CD4-positive, alpha-beta T cell treated with Interleukin-4 for 1 hour (primary cell): ENCODE measurements around the gene HOXC10.

Experiments used
- DNase-seq, 2 donors: peaks; one replicate each; pipeline ENCODE4 v3.0.0-alpha.2; 2020 to 2022

The HOXC10 gene

DNA sequence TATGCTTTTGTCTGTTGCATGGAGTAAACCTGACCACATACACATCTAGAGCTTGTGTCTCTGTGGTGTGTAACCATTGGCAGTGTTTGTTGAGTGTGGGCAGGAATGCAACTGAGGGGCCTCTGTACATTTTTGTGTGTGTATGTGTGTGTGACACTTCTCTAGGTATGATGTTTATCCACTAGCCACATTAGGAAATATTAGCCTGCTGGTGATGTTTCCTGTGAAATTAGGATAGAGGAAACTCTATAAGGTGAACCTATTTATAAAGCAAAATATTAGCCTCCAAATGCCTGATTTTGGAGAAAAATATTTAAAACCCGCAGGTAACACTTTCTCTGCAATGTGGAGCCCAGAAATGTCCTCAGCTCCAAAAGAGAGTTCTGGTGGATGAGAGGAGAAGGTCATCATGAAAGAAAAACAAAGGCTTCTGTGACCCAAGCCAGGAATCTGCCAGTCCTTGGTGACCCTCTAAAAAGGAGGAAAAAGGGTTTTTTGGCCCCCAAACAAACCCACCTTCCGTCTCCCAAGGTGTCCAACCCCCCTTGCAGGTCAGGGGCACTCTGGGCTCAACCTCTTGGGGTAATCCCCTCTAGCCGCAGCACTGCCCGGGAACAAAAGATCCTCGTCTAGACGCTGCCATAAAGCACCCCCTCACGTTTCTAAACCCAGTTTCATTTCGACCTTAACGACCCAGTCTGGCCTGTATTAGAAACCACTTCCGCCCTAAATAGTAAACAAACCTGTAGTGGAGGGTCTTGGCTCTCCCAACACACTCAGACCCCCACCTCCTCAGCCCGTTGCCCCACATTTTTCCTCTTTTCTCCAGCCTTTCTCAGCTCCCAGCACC lies 7.1 kb upstream of the HOXC10 start:
- DNase-seq: no peak

DNA sequence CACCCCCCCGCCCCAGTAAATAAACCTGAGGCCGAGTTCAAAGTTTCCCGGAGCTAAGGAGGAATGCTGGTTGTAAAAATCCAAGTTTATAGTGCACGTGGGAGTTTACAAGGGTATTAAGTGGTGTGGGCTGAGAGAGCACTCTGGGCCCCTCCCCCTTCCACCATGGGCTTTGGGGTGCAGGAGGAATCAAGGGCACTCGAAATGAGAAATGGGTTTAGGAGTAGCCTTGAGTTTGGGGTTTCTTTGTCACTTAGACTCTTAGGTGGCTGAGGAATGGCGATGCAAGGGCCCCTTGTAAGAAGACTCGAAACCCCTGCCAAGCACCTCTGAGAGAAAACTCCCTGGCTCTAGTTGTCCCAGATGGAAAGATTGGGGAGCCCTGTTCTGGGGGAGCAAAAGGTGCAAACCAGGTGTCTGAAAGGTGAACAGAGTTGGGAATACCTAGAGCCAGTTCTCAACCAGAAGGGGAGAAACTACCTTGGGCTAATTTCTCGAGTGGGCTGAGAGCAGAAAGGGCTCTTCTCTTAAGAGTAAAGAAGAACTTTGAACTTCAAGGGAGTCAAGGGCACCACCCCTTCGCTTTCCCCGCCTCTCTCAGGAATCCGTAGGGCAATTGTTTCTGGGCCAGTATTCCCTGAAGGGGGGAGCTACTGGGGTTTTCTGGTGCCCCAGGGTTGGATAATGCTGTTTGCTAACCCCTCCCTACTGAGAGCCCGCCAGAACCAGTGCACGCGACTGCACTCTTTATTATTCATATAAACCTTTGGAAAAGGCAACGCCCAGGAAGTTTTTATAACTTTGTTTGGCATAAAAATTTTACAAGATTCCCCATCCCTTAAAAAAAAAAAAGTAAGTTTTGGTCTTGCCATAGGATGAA lies 6.2 kb upstream of the HOXC10 start:
- DNase-seq: no peak

DNA sequence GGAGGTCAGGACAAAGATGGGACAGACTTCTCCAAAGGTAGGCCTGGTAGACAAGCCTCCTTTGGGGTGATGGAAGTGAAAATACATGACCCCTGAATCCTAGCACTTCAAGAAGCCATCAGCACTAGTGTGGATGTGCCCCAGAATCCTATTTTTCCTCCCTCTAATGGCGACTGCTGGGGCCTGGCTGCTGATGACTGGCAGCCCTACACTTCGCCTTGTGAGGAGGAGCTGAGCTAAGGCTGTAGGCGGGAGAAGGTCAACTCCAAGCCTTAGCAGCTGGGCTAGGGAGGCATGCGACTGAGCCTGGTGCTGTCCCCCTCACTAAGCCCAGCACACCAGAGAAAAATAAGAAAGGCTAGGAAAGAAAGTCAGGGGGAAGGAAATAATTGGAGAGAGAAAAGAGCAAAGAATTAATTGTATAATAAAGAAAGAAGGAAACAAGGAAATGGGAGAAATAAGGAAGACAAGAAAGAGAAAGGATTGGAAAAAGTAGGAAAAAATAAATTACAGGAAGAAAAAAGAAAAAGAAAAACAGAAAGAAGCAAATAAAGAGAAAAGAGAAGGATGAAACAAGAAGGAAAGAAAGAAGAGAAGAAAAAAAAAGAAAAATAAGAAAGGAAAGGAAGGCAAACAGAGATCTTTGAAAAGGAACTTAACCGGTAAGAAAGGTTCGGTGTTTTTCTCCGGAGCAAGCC lies 4.7 kb upstream of the HOXC10 start:
- DNase-seq: no peak

DNA sequence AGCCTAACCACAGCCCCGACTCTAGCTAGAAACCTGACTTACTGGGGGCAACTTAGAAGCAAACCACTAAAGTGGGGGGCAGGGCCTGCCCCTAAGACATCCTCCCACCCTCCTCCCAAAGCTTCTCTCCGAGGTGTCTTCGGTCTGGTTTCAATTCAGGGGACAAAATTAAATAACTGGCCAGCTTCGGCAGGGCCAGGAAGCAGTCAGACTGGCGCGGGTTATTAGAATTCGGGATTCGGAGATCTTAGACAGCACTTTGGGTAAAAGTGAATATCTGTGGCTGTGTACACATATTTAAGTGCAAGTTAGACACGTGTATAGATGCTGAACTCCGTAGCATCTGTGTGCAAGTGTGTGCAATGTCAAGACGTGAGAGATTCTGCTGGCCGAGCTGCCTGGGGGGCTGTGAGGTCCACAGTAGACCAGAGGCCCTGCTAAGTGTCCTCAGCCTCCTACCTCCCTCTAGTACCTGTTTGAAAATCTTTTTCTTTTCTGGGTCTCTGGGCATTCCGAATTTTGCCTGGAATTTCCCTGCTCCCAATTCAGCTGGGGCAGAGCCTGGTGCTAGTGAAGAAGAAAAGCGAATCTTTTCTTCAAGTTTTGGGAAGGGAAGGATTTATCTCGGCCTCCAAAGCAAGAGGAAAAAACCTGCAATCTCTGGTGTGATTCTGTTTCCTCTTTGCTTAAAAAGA lies 4.0 kb upstream of the HOXC10 start:
- no peak for DNase-seq

DNA sequence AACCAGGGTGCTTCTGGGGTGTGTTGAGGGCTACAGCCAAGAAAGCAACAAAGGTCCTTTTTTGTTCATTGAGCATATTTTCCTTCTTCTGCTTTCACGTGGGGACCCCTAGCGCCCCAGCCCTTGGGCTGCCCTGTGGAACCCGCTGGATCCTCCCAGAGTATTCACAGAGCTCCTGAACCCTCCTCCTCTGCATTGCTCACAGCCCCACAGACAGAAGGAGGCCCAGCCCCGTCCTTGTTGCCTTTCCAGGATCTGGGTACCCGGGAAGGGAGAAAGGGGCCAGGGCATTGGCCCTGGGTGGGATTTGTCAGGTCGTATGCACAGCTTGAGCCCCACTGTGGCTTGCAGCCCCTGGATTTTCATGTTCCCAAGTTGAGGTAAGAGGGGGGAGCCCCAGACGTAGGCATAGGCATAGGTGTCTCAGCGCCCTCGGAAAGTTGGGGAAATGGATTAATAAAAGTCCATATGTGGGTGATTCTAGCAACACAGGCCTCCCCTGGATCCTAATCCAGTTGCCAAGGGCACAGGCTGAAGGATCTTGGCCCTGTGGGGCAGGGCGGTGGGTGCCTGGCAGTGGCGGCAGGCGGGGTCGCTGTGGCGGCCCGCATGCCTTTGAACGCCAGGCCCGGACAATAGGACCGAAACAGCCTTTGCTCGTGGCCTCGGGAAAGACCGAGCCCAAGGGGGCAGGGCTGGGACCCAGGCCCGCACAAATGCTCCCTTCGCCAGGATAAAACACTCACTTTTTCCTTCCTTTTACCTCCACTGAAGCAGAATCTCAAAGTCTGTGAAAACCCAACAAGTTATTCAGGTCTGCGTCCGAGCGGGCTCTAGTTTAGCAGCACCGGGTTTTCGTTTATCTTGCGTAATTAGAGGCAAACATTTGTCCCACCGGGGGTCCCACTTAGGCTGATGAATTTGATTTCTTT lies 3.0 kb upstream of the HOXC10 start:
- no peak for DNase-seq

DNA sequence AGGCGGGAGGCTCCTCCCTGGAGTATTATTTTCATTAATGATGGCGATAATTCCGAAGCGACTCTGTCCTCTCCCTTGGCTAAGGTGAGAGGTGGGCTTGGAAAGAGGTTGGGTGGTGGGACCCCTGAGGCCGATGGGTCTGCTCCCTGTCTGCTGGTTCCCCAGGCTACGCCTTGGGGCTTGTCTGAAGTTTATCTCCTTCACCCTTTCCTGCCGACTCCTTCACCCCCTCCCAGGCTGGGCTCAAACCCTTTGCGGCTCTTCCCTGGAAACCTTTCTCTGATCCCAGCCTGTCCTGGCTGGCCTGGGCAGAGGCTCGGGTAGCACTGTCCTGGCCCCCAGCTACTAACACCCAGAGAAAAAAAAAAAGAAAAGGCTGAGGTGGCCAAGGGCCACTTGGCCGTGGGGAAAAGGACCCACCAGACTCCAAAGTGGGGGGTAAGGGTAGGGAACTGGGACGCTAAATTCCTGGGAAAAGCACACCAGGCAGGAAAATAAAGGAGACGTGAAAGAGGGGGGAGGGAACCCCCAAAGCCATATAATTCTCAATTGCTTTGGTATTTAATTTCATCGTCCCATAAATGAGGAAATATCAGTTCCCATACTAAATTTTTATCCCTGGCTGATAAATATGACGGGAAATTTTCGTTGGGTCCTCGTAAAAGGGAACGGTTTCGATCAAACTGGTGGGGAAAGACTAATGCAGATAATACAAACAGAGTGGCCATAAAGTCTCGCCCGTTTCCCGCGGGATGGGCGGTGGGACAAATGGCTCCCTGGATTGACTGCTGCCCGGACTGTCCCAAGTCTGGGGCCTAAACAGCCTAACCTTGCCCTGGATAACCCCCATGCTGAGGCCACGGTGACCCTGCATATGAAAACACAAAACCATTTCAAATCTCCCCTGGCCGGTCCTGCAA lies 2.0 kb upstream of the HOXC10 start:
- DNase-seq: no peak

DNA sequence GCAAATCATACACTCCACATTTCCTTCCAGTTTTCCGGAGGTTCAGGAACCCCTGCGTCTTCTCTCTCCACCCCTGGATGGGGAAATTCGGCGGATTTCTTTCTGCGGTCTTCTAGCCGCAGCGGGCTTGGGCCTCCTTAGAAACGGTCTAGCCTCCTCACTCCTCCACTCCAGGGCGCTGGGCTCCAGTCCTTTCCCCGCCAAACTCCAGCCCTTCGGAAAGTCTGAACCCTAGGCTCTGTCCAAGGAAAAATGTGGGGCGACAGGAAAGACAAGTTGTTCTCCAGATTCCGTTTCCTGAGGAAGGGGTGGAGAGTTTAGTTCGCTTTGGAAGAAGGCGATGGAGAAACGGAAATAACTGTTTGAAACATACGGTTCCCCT lies 1.4 kb upstream of the HOXC10 start:
- DNase-seq: no peak

DNA sequence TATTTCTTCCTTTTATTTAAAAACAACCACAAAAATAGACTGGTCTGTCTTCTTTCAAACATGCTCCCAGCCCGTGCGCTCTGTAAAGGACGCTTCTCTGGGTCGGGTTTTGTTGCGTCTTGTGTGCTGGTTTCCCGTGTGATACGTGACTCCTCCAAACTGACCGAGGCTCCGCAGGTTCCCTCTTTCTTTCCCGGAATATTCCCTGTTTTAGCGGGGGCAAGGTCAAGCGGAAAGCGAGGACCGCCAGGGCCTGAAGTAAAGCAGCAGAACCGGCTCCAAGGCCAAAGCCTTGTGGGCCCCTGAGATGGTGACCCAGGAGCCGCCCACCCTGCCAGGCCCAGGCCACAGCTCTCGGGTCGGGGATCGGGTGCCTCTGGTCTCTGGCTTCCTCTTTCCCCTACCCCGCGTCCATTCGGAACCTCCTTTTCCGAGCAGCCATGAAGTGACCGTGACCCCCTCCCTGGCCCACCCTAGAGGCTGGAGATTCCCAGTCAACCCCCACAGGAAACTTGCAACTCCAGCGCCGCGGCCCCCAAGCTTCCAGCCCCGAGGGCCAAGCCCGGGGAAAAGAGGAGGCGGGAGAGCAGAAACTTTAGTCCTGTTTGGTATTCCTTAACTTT lies 885 bp upstream of the HOXC10 start:
- DNase-seq: no peak

DNA sequence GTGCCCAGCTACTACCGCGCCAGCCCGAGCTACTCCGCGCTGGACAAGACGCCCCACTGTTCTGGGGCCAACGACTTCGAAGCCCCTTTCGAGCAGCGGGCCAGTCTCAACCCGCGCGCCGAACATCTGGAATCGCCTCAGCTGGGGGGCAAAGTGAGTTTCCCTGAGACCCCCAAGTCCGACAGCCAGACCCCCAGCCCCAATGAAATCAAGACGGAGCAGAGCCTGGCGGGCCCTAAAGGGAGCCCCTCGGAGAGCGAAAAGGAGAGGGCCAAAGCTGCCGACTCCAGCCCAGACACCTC lies 697 bp downstream of the HOXC10 start:
- DNase-seq: no peak

DNA sequence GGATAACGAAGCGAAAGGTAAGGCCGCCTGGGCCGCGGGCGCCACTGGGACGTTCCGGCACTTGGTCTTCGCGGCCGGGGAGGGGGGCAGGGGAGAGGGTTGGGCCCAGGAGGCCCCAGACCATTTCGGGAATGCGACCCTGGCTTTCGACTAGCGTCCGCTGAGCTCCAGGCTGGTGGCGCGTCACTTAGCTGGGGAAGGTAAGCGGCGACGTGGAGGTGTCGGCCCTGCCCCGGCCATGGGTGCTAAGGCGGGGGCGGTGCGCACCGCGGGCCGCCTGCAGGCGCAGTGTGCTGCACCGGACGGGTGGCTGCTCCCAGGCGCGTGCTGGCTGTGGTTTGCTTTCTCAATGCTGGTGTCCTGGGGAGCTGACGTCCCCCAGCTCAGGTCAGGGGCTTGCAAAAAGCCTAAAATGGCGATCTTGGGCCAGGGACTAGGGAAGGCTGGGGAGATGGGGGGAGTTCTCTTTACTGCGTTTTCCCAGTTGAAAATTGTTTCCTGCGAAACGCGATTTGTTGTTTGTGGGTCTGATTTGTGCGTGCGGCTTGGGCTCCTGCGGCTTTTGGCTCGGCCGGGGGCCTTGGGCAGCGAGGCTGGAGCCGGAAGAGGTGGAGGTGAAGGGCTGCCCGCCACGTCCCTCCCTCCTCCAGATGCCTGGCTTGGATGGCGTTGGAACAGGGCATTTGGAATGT lies 1.2 kb downstream of the HOXC10 start:
- DNase-seq: no peak

DNA sequence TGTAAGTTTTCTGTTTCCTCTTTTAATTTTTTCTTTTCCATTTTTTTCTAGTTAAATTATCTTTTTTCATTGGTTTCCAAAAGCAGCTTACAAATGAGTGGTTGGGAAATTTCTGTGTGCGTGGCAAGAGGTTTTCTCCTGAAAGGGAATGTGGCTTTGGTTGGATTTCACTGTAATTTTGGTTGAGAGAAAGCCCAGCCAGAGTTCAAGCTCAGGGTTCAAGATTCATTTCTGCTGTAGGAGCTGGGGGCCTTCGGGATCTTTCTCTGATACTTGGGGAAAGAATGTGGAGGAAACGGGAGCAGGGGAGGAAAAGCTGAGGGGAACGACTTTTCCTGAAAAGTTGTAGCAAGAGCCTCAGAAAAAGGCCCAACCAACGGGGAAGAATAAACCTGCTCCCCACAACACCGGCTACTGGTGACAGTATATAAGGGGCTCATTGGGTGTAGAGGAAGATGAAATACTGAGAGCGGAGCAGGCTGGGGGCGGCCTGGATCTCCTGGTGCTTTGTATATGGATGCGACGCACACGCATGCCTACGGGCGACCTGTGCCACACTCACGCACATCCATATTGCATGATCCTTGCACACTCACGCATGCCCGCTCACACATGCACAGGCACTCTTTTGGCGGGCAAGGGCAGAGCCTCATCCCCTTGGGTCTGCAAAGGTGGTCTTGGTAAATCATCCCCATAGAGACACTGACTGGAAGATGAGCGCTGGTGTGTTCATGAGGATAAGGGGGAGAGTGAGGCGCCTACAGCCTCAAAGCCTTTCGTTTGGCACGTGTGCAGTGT lies 1.9 kb downstream of the HOXC10 start:
- DNase-seq: no peak

DNA sequence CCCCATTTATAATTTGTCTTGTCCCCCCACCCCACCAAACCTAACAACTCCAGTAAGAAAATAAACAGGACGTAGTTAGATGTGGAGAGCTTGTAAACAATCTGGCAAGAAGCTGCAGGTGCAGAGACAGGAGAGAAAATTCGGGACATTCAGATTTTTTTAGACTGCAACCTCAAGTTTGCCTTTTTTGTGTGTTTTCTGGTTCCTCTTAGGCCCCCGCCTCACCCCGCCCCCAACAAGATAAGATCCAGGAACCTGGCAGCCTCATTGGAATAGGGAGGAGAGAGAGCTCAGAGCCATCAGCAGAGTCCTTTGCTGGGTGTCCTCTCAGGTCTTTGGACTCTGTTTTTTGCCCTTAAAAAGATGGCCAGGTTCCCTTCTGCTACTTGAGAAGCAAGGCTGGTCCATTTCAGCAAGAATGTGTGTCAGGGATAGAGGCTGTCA lies 2.9 kb downstream of the HOXC10 start:
- no peak for DNase-seq

DNA sequence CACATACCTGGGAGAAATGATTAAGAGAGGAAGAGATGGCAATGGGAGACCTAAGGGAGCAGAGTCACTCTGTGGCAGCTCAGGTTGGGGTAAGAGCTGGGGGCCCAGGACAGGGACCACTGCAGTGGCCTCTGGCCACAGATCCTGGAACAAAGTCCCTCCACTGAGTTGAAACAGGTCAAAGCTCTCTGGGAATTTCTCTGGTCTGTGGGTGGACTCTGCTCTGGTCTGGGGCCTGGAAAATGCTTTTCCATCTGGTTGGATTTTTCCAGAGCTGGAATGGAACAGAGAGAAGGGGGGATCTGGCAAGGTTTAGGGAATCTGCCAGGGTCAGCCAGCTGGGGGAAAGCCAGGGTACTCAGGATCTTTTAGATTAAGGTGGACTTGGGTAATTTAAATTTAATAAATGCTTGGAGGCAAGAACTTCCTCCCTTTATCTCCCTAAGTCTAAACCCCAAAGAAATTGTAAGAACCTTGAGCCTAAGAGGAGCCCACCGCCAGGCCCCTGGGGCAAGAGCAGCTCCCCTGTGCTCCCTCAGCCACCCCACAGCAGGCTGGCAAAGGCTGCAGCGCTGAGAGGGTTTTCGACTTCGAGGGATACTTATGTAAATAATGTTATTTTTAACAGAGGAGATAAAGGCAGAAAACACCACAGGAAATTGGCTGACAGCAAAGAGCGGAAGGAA lies 3.7 kb downstream of the HOXC10 start:
- DNase-seq: no peak

DNA sequence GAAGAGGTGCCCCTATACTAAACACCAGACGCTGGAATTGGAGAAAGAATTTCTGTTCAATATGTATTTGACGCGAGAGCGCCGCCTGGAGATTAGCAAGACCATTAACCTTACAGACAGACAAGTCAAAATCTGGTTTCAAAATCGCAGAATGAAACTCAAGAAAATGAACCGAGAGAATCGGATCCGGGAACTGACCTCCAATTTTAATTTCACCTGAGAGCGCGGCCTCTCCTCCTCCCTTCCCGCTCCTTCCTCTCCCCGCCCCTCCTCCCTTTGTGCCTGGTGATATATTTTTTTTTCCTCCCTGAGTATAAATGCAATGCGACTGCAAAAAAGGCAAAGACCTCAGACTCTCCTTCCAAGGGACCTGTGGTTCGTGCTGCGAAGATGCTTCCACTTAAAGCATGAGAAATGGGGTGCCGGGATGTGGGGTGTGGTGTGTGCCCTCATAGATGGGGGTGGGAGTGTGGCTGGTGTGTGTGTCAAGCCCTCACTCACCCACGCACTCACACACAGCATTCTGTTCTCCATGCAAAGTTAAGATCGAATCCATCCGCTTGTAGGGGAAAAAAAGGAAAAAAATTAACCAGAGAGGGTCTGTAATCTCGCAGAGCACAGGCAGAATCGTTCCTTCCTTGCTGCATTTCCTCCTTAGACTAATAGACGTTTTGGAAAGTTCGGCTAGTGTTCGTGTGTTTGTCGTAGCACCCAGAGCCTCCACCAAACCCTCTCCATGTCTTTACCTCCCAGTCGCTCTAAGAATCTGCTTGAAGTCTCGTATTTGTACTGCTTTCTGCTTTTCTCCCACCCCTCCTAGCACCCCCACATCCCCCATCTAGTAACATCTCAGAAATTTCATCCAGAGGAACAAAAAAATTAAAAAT lies 4.5 kb downstream of the HOXC10 start:
- peak in 1 of 2 donors; percentile 27 for DNase-seq

DNA sequence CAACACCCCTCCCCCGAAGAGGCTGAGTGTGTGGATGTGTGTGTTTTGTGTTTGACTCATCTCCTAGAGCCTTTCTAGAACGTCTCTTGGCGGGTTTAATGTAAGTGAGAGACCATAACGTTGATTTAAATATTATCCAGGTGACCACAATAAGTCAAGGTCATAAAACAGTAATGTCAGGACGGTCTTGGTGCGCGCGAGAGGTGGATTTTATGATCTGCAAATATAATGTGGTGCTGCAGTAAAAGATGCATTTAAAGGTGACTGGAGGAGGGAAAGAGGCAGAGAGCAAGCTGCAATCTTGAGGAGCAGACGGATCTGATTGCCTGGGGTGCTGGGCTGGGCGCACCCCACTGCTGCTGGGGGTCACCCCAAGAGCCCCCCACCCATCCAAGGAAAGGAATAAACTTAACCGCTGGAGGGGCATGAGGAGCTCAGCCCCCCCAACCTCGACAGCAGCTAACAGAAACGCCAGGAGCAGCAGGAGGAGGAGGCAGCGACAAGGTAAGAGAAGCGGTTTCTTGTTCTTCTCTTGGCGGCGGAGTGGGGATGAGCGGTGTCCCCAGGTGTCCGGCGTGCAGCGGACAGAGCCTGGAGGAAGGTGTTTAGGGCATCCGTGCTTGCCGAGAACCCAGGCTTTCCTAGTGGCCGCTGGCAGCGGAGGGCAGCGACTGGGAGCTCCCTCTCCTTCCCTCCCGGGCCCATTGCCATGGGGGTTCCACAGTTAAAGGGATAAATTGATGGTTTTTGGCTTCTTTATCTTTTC lies 5.5 kb downstream of the HOXC10 start:
- DNase-seq: no peak

DNA sequence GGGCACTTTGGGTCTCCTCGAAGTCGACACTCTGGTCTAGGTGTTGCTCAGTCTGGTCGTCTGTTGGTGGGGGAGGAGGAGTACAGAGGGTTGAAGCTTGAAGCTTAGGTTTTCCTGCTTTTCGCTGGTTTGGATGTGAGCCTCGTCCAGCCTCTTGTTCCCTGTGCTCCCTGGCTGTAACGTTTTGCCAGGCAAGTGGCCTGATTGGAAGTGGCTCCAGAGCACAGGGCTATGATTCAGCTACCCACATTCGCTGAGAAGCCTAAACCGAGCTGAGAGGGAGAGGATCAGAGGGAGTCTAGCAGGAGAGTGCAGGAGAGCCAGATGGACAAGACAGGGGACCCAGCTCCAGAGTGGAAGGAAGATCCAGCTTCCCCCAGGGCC lies 6.1 kb downstream of the HOXC10 start:
- no peak for DNase-seq
